GM18502 (cell line): Measurements from ENCODE around the gene GPR153.
"Not testable (repeated sequence)": the region's sequence is repeated elsewhere in the genome, so short reads cannot be mapped to it uniquely, and the experiment has no call there.

Experiments
- ATAC-seq: cut with Tn5 transposase; IDR thresholded peaks from one replicate; pipeline ENCODE4 v1.9.1; 2021; ENCODE audit warnings: mild to moderate bottlenecking; ENCODE audit not compliant: unreplicated experiment, poor library complexity

The GPR153 gene

GRCh38 chr1:6239213-6239752 lies 21.6 kb downstream of the GPR153 start:
- ATAC-seq = no peak

GRCh38 chr1:6237093-6237492 lies 23.8 kb downstream of the GPR153 start:
- no peak for ATAC-seq

GRCh38 chr1:6235296-6235677 lies 25.6 kb downstream of the GPR153 start:
- ATAC-seq = no peak

- ATAC-seq = no peak
These were observed 26.2 kb downstream of the GPR153 start for GRCh38 chr1:6234502-6235295.

- ATAC-seq = no peak
These were observed 27.5 kb downstream of the GPR153 start for GRCh38 chr1:6233376-6233775.

GRCh38 chr1:6225651-6226050 lies 35.2 kb downstream of the GPR153 start:
- ATAC-seq = no peak

GRCh38 chr1:6224718-6225117 lies 36.2 kb downstream of the GPR153 start:
- ATAC-seq = no peak

GRCh38 chr1:6223617-6224016 lies 37.3 kb downstream of the GPR153 start:
- no peak for ATAC-seq

- no peak for ATAC-seq
These were observed 38.3 kb downstream of the GPR153 start for GRCh38 chr1:6222636-6223035.

GRCh38 chr1:6221210-6221784 lies 39.6 kb downstream of the GPR153 start:
- no peak for ATAC-seq

GRCh38 chr1:6220236-6220635 lies 40.7 kb downstream of the GPR153 start:
- ATAC-seq = no peak

- ATAC-seq = not testable (repeated sequence)
These were observed 41.3 kb downstream of the GPR153 start for GRCh38 chr1:6219641-6220040.

GRCh38 chr1:6218375-6219164 lies 42.3 kb downstream of the GPR153 start:
- ATAC-seq = no peak

GRCh38 chr1:6212193-6212959 lies 48.5 kb downstream of the GPR153 start:
- ATAC-seq = no peak

- no peak for ATAC-seq
These were observed 49.2 kb downstream of the GPR153 start for GRCh38 chr1:6211731-6212130.

GRCh38 chr1:6210591-6211355 lies 50.1 kb downstream of the GPR153 start:
- no peak for ATAC-seq

- no peak for ATAC-seq
These were observed 51.0 kb downstream of the GPR153 start for GRCh38 chr1:6209661-6210580.
